Measurements from ENCODE around the gene ATOX1.
"Not testable (repeated sequence)": the region's sequence is repeated elsewhere in the genome, so short reads cannot be mapped to it uniquely, and the experiment has no call there.

Gene ATOX1

DNA sequence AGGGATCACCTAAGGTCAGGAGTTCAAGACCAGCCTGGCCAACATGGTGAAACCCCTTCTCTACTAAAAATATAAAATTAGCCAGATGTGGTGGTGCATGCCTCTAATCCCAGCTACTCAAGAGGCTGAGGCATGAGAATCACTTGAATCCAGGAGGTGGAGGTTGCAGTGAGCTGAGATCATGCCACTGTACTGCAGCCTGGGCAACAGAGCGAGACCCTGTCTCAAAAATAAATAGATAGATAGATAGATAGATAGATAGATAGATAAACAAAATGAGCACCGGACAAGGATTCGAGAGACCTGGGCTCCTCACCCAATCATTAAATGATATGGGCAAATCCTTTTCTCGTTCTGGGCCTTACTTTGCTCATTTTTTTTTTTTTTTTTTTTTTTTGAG lies 60.4 kb downstream of the ATOX1 start:
- DNase-seq (ENCODE audit: low read depth in 2 of 2): not testable (repeated sequence)

DNA sequence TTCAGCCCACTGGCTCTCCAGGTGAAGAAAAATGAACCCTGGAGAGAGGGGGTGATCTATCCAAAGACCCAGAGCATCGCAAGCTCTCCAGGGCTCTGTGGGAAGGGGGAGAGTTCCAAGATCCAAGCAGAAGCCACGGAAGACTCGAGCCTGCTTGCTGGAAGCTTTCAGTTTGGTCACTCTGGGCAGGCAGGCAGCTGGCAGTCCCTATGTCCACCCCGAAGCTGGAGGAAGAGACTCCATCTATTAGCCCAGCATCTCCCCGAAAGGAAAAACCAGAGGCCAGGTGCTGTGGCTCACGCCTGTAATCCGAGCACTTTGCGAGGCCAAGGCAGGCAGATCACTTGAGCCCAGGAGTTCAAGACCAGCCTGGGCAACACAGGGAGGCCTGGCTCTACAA lies 61.0 kb downstream of the ATOX1 start:
- DNase-seq (ENCODE audit: low read depth in 2 of 2): no peak

- DNase-seq (ENCODE audit: low read depth in 2 of 2): no peak
Observed at GRCh38 chr5:151696470-151697061, 61.9 kb downstream of the ATOX1 start.

- no peak for DNase-seq (ENCODE audit: low read depth in 2 of 2)
Observed at GRCh38 chr5:151695464-151695863, 63.0 kb downstream of the ATOX1 start.

DNA sequence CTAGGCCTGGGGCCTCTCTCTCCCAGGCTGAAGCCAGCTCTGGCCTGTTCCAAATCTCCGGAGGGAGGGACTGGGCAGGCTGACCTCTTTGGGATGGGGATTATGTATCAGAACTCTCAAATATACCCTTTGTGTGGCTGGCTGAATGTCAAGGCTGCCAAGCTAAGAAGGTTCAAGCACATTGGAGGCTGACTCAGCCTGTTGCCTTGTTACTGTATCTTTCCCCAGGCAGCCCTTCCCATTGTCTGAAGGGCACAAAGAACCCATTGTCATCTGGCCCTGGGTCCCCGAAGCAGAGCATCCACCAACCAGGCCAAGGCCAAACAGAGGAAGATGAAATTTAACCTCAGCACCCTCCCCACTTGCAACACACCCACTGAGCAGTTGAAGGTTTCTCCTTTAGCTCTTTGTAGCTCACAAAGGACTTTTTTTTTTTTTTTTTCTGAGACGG lies 64.4 kb downstream of the ATOX1 start:
- DNase-seq (ENCODE audit: low read depth in 2 of 2): no peak
